ENCODE measurements around the gene IGFBP4. TPM values are rescaled to one million over a fixed set of nuclear protein-coding genes. Genes with fewer than 3 reads are reported as not detected.

The IGFBP4 gene
- total RNA-seq, 2 donors from 2014 or later, result 88.7 to 315 TPM

GRCh38 chr17:40430272-40431230 lies 12.7 kb upstream of the IGFBP4 start:
- peak in 1 of 4 donors; percentile 0 for DNase-seq
- TF ChIP-seq POLR2A (IDR thresholded peaks at IDR 0.05), result no peak
- no peak for ATAC-seq
- Histone ChIP-seq H3K27ac (no peak overlapping the region), H3K4me1 (no peaks in the 10 kb centered on the region), H3K9me3 (no peaks in the 10 kb centered on the region), H3K4me3 (no peak overlapping the region), H3K27me3 (no peaks in the 10 kb centered on the region), H3K36me3 (replicated peaks in 1 of 2; ENCODE audit: insufficient read depth in 1 of 2, low read depth in 2 of 2) (no peaks in the 10 kb centered on the region)
- intact Hi-C loops (cut with DNase I), result loop anchor here (10.0 kb wide), 1 partner anchor 66 kb away; the partner anchor contains the start of gene GJD3
- 75 to 79% methylated on average over 10 of the region's 10 CpGs for WGBS, 2 donors

GRCh38 chr17:40431231-40431602 lies 12.0 kb upstream of the IGFBP4 start:
- no peak overlapping the region for H3K27ac ChIP-seq
- H3K27me3 ChIP-seq, result no peaks in the 10 kb centered on the region
- no peaks in the 10 kb centered on the region for H3K36me3 ChIP-seq (replicated peaks in 1 of 2; ENCODE audit: insufficient read depth in 1 of 2, low read depth in 2 of 2)
- intact Hi-C loops (cut with DNase I), result loop anchor here (10.0 kb wide), 1 partner anchor 66 kb away; the partner anchor contains the start of gene GJD3
- TF ChIP-seq POLR2A (IDR thresholded peaks at IDR 0.05), result no peak
- TF ChIP-seq CTCF (IDR thresholded peaks at IDR 0.05), result no peak
- H3K4me3 ChIP-seq, result no peak overlapping the region
- H3K4me1 ChIP-seq, result no peaks in the 10 kb centered on the region
- peak in 1 of 4 donors; percentile 3 for DNase-seq
- no peak for ATAC-seq
- H3K9me3 ChIP-seq, result no peaks in the 10 kb centered on the region
- WGBS, 2 donors, result 75 to 85% methylated on average over 3 of the region's 3 CpGs

- Histone ChIP-seq H3K4me3 (no peak overlapping the region), H3K36me3 (replicated peaks in 1 of 2; ENCODE audit: insufficient read depth in 1 of 2, low read depth in 2 of 2) (no peaks in the 10 kb centered on the region), H3K27ac (no peak overlapping the region), H3K27me3 (no peaks in the 10 kb centered on the region), H3K9me3 (no peaks in the 10 kb centered on the region), H3K4me1 (no peaks in the 10 kb centered on the region)
- WGBS, 2 donors, result 29 to 86% methylated on average over 2 of the region's 2 CpGs
- intact Hi-C loops (cut with DNase I), result loop anchor here (10.0 kb wide), 1 partner anchor 68 kb away; the partner anchor contains the start of gene GJD3
- peak in 2 of 4 donors; percentile 10 to 30 for DNase-seq
- no peak for TF ChIP-seq CTCF (IDR thresholded peaks at IDR 0.05)
- TF ChIP-seq POLR2A (IDR thresholded peaks at IDR 0.05), result no peak
- no peak for ATAC-seq
Measured at GRCh38 chr17:40432864-40433528, 10.3 kb upstream of the IGFBP4 start.

GRCh38 chr17:40433551-40434415 lies 9.5 kb upstream of the IGFBP4 start:
- Histone ChIP-seq H3K27me3 (no peaks in the 10 kb centered on the region), H3K27ac (no peak overlapping the region), H3K4me3 (no peak overlapping the region), H3K9me3 (no peaks in the 10 kb centered on the region), H3K4me1 (no peaks in the 10 kb centered on the region), H3K36me3 (replicated peaks in 1 of 2; ENCODE audit: insufficient read depth in 1 of 2, low read depth in 2 of 2) (no peaks in the 10 kb centered on the region)
- DNase-seq, result no peak
- intact Hi-C loops (cut with DNase I), result loop anchor here (10.0 kb wide), 1 partner anchor 69 kb away; the partner anchor contains the start of gene GJD3
- no peak for ATAC-seq
- no peak for TF ChIP-seq POLR2A (IDR thresholded peaks at IDR 0.05)
- TF ChIP-seq CTCF (IDR thresholded peaks at IDR 0.05), result peak in 4 of 7 experiments; percentile 13 to 32 (median 26)
- WGBS, 2 donors, result 84 to 91% methylated on average over 5 to 6 of the region's 6 CpGs

Data from body of pancreas (tissue), 4 donors.